ENCODE data around the gene ATP8A2.

ATP8A2 gene

DNA sequence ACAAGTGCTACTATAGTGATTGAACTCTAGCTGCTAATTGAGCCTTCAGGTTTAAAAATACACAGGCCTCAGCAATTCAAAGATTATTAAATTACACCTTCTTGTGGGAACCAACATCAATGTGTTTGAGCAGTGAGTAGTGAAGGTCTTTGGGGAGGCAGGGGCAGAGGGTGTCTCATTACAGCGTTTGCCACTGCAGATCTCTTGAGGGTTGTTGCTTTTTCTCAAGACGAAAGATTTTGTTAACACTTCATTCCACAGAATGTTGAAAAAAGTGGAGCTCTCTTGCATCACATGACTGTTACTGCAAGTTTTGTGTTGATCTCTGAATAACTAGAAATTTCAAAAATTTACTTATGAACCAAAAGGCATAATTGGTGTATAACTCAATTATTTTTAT lies 253.6 kb downstream of the ATP8A2 start:
- TF ChIP-seq POLR2AphosphoS5 (IDR thresholded peaks at IDR 0.05; ENCODE audit: low read depth, low read length) (no peak), TAF1 (IDR thresholded peaks at IDR 0.05; ENCODE audit: borderline replicate concordance, insufficient read depth, low read length) (no peak), SIN3A (IDR thresholded peaks at IDR 0.05; ENCODE audit: borderline replicate concordance, insufficient read depth, low read length) (no peak), FOXP2 (optimal IDR thresholded peaks at IDR 0.05; ENCODE audit: borderline replicate concordance, extremely low read depth, extremely low read length, insufficient read depth) (no peak)
- TF ChIP-seq, protein P1, sequence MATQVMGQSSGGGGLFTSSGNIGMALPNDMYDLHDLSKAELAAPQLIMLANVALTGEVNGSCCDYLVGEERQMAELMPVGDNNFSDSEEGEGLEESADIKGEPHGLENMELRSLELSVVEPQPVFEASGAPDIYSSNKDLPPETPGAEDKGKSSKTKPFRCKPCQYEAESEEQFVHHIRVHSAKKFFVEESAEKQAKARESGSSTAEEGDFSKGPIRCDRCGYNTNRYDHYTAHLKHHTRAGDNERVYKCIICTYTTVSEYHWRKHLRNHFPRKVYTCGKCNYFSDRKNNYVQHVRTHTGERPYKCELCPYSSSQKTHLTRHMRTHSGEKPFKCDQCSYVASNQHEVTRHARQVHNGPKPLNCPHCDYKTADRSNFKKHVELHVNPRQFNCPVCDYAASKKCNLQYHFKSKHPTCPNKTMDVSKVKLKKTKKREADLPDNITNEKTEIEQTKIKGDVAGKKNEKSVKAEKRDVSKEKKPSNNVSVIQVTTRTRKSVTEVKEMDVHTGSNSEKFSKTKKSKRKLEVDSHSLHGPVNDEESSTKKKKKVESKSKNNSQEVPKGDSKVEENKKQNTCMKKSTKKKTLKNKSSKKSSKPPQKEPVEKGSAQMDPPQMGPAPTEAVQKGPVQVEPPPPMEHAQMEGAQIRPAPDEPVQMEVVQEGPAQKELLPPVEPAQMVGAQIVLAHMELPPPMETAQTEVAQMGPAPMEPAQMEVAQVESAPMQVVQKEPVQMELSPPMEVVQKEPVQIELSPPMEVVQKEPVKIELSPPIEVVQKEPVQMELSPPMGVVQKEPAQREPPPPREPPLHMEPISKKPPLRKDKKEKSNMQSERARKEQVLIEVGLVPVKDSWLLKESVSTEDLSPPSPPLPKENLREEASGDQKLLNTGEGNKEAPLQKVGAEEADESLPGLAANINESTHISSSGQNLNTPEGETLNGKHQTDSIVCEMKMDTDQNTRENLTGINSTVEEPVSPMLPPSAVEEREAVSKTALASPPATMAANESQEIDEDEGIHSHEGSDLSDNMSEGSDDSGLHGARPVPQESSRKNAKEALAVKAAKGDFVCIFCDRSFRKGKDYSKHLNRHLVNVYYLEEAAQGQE (IDR thresholded peaks at IDR 0.05; ENCODE audit: insufficient read depth in 1 of 2, low read depth in 2 of 2, low read length in 2 of 2), result no peak

DNA sequence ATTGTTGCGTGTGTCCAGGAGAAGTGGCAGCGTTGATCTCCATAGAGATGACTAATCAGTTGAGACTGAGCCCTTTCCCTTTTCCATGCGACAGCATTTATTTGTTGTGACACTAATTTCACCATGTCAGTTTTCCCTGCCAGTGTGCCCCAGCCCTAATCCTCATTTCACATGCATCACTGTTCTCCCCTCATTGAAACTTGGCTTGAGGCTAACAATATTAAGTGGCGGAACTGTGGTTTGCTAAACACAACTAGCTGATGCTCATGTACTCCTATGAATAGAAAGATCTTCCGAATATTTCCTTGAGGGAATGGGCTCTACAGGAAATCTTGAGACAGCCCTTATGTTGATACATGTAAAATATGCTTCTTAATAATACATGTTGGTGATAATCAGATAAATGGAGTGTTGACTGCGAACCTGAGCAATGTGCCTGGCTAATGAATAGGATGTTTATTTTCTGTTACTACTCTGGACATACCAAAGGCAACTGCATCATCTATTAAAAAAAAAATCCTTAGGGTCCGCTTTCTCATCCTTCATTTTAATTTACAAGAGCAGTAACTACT lies 258.6 kb downstream of the ATP8A2 start:
- TF ChIP-seq POLR2AphosphoS5 (IDR thresholded peaks at IDR 0.05; ENCODE audit: low read depth, low read length) (no peak), FOXP2 (optimal IDR thresholded peaks at IDR 0.05; ENCODE audit: borderline replicate concordance, extremely low read depth, extremely low read length, insufficient read depth) (no peak), TAF1 (IDR thresholded peaks at IDR 0.05; ENCODE audit: borderline replicate concordance, insufficient read depth, low read length) (no peak), SIN3A (IDR thresholded peaks at IDR 0.05; ENCODE audit: borderline replicate concordance, insufficient read depth, low read length) (no peak)
- TF ChIP-seq, protein P1 (IDR thresholded peaks at IDR 0.05; ENCODE audit: insufficient read depth in 1 of 2, low read depth in 2 of 2, low read length in 2 of 2), result no peak

GRCh38 chr13:25632166-25632888 lies 260.6 kb downstream of the ATP8A2 start:
- TF ChIP-seq FOXP2 (optimal IDR thresholded peaks at IDR 0.05; ENCODE audit: borderline replicate concordance, extremely low read depth, extremely low read length, insufficient read depth), result no peak
- no peak for TF ChIP-seq SIN3A (IDR thresholded peaks at IDR 0.05; ENCODE audit: borderline replicate concordance, insufficient read depth, low read length)

GRCh38 chr13:25633093-25633492 lies 261.3 kb downstream of the ATP8A2 start:
- no peak for TF ChIP-seq FOXP2 (optimal IDR thresholded peaks at IDR 0.05; ENCODE audit: borderline replicate concordance, extremely low read depth, extremely low read length, insufficient read depth)
- TF ChIP-seq, protein P1 (IDR thresholded peaks at IDR 0.05; ENCODE audit: insufficient read depth in 1 of 2, low read depth in 2 of 2, low read length in 2 of 2), result no peak
- no peak for TF ChIP-seq TAF1 (IDR thresholded peaks at IDR 0.05; ENCODE audit: borderline replicate concordance, insufficient read depth, low read length)

- TF ChIP-seq SIN3A (IDR thresholded peaks at IDR 0.05; ENCODE audit: borderline replicate concordance, insufficient read depth, low read length) (no peak), FOXP2 (optimal IDR thresholded peaks at IDR 0.05; ENCODE audit: borderline replicate concordance, extremely low read depth, extremely low read length, insufficient read depth) (no peak), TAF1 (IDR thresholded peaks at IDR 0.05; ENCODE audit: borderline replicate concordance, insufficient read depth, low read length) (no peak), POLR2AphosphoS5 (IDR thresholded peaks at IDR 0.05; ENCODE audit: low read depth, low read length) (no peak)
- TF ChIP-seq, protein P1 (IDR thresholded peaks at IDR 0.05; ENCODE audit: insufficient read depth in 1 of 2, low read depth in 2 of 2, low read length in 2 of 2), result no peak
Observed at GRCh38 chr13:25645681-25646080, 273.9 kb downstream of the ATP8A2 start.

Measured in PFSK-1 (cell line).